Central memory CD8-positive, alpha-beta T cell (primary cell): ENCODE data around the gene RNU6-1.

ENCODE experiments used
- ATAC-seq: fragments of 150-1000 bp; cut with Tn5 transposase; replicated peaks from 2 replicates; pipeline ENCODE4 v1.10.0; 2022; ENCODE audit warnings: mild to moderate bottlenecking, moderate FRiP score, moderate number of reproducible peaks; ENCODE audit not compliant: poor library complexity, severe bottlenecking; ENCODE audit errors: extremely low read depth
- DNase-seq, 2 donors: peaks; one replicate each; pipeline ENCODE4 v3.0.0; 2021; ENCODE audit warnings: low spot score in 2 of 2
- H3K27ac Mint-ChIP-seq: one replicate; pipeline ENCODE4 v1.8.0; 2022; ENCODE audit warnings: low read depth, mild to moderate bottlenecking, moderate library complexity, mixed read lengths
- H3K27me3 Mint-ChIP-seq: one replicate; pipeline ENCODE4 v1.8.0; 2022; ENCODE audit warnings: mixed read lengths
- H3K36me3 Mint-ChIP-seq: one replicate; pipeline ENCODE4 v1.8.0; 2022; ENCODE audit warnings: mild to moderate bottlenecking, moderate library complexity, mixed read lengths; ENCODE audit not compliant: insufficient read depth
- H3K4me1 Mint-ChIP-seq: one replicate; pipeline ENCODE4 v1.8.0; 2022; ENCODE audit warnings: mixed read lengths
- H3K4me3 Mint-ChIP-seq: one replicate; pipeline ENCODE4 v1.8.0; 2022; ENCODE audit warnings: mild to moderate bottlenecking, moderate library complexity, mixed read lengths
- H3K9me3 Mint-ChIP-seq: one replicate; pipeline ENCODE4 v1.8.0; 2022; ENCODE audit warnings: mixed read lengths

The RNU6-1 gene

DNA sequence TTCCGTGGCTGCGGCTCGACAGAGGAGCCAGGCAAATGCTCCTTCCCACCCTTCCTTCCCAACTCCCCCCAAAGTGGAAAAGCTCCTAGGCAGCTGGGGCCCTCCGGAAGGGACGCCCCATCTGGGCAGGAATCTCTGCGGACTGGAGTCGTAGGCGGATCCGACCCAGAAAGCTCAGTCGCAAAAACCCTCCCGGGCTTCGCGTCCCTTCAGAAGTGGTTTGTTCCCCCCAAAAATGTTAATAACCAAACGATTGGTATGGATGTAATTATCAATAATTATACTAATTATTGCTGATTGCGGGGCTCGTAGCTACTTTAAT is 3.8 kb downstream of the RNU6-1 start:
- ATAC-seq (no peak), DNase-seq (no peak)
- Mint-ChIP-seq H3K27ac (peak overlapping the region; percentile 35), H3K4me1 (peaks cover 54% of the 10 kb centered on the region), H3K9me3 (no peaks in the 10 kb centered on the region), H3K36me3 (peaks cover 21% of the 10 kb centered on the region), H3K27me3 (peaks cover 52% of the 10 kb centered on the region), H3K4me3 (peak overlapping the region; percentile 81)

DNA sequence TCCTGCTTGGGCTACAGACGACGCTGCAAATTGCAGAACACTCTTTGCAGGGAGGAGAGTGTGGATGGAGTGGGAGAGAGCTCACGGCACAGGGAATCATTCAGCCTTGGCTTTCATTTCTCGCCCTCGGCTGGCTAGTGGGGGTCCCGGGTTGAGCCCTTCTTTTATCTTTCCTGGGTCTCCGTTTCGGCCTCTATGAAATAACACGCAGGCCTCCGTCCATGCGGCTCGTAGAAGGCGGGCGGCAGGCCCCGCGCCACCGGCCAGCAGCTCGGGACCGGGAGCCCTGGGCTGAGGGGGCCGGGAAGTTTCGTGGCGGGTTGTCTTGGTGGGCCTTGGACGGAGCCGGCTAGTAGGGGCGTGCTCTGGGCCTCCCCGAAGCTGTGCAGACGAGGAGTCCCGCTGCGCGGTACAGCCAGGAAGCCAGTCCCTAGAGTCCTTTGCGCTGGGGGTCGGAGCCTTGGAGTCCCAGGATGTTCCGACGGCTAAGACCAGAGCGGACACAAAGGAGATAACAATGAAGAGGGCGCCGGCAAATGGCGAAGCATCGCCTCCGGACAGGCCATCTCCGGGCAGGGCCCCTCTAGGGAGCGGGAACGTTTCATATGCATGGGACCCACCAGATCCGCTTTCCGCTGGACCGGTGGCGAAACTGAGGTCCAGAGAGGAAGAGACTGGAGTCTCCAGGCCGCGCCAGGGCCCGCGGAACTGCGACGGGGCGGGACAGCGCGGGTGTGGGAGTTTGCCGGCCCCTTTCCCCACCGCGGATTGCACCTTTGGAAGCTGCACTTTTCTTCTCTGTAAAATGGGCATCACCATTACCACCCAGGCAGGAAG is 4.3 kb downstream of the RNU6-1 start:
- peaks cover 58% of the 10 kb centered on the region for H3K27me3 Mint-ChIP-seq
- peaks cover 50% of the 10 kb centered on the region for H3K4me1 Mint-ChIP-seq
- H3K9me3 Mint-ChIP-seq = no peaks in the 10 kb centered on the region
- DNase-seq (no peak), ATAC-seq (no peak)
- H3K27ac Mint-ChIP-seq = no peak overlapping the region
- H3K36me3 Mint-ChIP-seq = peaks cover 17% of the 10 kb centered on the region
- peak overlapping the region; percentile 81 for H3K4me3 Mint-ChIP-seq

DNA sequence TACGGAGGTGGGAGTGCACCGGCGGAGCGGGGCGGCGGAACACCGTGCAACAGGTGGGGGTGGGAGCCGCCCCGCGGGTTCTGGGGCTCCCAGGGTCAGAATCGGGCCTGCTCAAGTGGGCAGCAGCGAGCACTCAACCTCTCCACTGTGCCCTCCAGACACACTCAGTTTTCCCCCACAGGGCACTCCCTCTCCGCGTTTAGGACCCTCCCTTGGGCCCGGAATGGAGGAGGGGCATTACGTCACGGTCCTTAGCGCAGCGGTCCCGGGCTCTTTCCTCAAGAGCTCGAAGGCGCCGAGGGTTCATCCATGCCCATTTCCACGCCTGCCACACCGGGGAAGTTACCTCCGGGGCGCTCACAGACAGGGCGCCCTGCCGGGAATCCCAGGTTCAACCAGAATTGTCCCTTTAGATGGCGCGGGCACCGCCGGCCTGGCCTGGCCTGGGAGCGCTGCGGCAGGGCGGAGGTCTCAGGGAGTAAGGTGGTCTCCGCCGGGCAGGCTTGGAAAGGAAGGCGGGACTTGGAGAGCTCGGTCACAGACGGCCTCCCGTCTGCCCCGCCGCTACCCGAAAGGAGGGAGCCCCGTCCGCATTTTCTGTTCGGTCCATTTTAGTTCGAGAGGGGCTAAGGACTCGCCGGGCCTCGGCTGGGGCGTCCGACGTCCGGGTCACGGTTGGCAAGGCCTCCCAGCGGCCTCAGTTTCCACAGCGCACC is 5.1 kb downstream of the RNU6-1 start:
- Mint-ChIP-seq H3K9me3 (no peaks in the 10 kb centered on the region), H3K4me3 (peak overlapping the region; percentile 81), H3K27ac (no peak overlapping the region), H3K27me3 (peaks cover 65% of the 10 kb centered on the region), H3K4me1 (peaks cover 44% of the 10 kb centered on the region), H3K36me3 (peaks cover 9% of the 10 kb centered on the region)
- DNase-seq (no peak), ATAC-seq (peak; percentile 5)

DNA sequence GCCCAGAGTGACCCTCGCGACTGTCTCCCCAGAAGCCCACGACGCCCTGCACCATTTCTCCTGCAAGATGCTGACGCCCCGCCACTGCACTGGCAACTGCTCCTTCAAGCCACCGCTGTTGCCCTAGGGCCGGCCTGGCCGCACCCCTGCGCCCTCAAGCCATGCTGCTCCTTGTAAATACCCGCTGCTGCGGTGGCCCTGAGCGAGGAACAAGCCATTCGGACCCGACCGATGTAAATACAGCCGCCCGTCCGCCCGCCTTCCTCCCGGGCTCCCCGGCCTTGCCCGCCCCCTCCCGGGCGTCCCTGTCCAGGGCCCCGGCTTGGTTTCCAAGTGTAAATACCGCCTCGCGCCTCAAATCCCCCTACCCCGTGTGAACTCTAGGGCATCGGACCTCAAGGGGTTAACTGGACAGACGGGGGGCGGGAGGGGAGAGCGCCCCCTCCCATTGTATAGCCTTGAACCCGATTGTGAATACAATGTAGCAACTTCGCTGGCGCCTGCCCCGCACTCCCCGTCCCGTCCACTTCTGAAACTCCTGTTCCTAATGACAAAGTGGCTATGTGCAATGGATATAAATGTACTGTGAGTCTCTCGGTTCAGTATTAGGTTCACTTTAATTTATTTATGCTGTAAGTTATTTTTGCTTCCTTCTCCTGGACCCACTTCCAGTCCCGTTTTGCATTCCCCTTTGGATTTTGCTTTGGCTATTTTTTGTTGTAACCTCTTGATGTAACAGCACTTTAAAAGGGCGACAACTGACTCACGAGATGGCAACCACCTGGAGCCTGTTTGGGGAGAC is 5.9 kb downstream of the RNU6-1 start:
- ATAC-seq (peak; percentile 21), DNase-seq (no peak)
- H3K9me3 Mint-ChIP-seq = no peaks in the 10 kb centered on the region
- H3K4me3 Mint-ChIP-seq = peak overlapping the region; percentile 81
- no peak overlapping the region for H3K27ac Mint-ChIP-seq
- H3K36me3 Mint-ChIP-seq = peaks cover 7% of the 10 kb centered on the region
- peaks cover 74% of the 10 kb centered on the region for H3K27me3 Mint-ChIP-seq
- peaks cover 39% of the 10 kb centered on the region for H3K4me1 Mint-ChIP-seq

DNA sequence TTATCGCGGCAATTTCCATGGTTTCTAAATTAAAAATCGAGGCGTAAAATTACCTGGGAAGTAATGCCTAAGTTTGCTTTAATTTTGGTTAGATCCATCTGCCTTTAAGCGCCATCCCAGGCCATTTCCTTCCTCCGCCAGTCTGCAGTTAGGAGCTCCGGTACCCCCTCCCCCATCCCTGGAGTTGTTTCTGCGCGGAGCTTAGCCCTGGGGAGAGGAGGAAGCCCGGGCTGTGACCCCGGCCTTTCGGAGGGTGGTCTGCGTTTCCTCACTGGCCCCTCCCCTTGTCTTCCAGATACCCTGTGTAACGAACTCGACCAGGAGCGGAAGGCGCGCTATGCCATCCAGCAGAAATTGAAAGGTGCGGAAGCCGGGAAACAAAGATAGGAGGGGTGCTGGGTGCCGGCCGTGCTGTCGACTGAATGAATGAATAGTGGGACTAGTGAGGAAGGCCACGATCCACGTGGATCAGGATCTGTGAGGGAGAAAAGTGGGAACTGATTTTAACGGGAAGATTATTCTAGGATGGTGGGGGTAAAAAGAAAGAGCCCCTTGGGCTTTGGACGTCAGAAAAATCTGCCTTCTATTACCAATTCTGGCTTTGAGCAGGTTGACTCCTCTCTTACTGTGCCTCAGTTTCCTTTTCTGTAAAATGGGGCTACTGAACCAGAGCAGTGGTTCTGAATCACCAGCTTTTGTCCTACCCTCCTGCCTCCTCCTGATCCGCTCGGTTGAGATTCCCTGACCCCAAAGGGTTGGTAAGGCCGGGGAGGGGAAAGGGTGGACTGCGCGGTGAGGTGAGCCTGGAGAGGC is 6.7 kb downstream of the RNU6-1 start:
- DNase-seq (no peak), ATAC-seq (no peak)
- H3K4me1 Mint-ChIP-seq = peaks cover 43% of the 10 kb centered on the region
- H3K36me3 Mint-ChIP-seq = peaks cover 11% of the 10 kb centered on the region
- peak overlapping the region; percentile 81 for H3K4me3 Mint-ChIP-seq
- H3K9me3 Mint-ChIP-seq = no peaks in the 10 kb centered on the region
- H3K27me3 Mint-ChIP-seq = peaks cover 82% of the 10 kb centered on the region
- peak overlapping the region; percentile 19 for H3K27ac Mint-ChIP-seq

DNA sequence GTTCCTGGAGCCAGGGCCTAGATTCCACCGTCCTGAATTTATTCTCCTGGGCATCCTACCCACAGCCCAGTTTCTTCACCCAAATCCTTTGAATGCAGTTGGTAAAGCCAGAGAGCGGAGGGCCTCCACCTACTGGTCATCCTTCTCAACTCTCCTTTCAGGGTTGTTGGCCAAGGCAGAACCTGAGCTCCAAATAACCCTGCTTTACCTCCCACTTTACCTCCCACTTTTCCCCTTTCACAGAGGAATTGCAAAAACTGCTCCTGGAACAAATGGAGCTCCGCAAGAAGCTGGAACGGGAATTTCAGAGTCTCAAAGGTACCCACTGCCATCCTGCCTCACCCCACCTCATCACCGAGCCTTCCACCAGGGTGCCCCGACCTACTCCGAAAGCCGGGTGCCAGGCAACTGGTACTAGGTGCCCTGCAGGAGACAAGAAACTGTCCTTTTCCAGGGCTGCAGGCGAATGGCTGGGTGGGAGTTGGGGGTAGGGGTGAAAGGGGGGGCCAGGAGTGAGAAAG is 7.8 kb downstream of the RNU6-1 start:
- Mint-ChIP-seq H3K27ac (no peak overlapping the region), H3K4me3 (no peak overlapping the region), H3K9me3 (no peaks in the 10 kb centered on the region), H3K4me1 (peaks cover 45% of the 10 kb centered on the region), H3K36me3 (peaks cover 11% of the 10 kb centered on the region), H3K27me3 (peaks cover 85% of the 10 kb centered on the region)
- DNase-seq (no peak), ATAC-seq (no peak)

DNA sequence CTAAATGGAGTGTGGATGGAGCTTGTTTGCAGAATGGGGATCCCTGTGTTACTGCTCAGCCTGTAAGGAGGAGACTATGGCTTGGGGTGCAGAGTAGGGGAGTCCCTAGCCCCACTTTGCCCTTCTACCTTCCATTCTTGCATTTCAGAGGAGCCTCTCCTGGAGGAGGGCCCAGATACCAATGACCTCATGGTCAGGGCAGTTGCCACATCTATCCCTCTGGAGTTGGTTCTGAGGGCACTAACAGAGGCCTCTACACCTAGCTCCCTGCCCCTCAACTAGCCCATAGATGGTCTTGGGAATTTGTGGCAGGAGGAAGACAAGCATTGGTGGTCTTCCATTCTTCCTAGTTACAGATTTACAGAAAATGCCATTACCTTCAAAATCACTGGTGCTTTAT is 8.5 kb downstream of the RNU6-1 start:
- Mint-ChIP-seq H3K4me3 (no peak overlapping the region), H3K36me3 (peaks cover 8% of the 10 kb centered on the region), H3K4me1 (peaks cover 42% of the 10 kb centered on the region), H3K27me3 (peaks cover 89% of the 10 kb centered on the region), H3K27ac (no peak overlapping the region), H3K9me3 (no peaks in the 10 kb centered on the region)
- ATAC-seq (no peak), DNase-seq (no peak)

DNA sequence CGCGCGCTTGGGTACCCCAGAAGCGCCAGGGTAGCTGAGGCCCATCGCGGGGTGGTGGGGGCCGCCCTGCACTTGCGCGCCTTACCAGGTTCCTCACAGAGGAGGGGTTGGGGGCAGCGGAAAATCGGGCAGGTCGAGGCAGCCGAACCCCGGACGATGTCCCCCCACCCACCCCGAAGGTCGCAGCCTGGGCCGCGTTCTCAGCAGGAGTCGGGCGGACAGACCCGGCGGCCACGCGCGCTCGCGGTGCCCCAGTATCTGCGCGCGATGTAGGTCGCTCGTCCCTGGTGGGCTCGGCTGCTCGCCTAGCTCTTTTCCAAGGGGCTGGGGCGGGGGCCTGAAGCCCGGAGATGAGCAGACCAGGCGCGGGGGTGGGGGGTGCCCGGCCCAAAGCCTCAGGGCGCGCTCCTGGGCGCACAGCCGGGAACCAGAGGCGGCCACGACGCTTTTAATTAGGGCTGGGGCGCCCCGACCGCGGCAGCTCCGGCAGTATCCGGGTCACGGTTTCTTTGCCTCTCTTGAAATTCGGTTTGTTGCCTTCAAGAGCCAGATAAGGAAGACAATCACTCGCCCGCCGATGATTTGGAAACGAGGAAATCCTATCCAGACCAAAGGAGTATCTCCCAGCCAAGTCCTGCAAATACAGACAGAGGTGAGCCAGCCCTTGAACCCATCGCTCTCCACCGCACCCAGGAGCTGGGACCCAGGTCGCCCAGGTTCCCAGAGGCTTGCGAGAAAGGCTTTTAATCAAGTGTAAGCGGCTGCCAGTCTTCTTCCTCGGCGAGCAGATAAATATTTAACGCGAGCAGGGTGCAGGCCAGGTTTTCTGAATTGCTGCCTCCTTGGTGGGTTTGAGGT is 10.0 kb downstream of the RNU6-1 start:
- peaks cover 15% of the 10 kb centered on the region for H3K36me3 Mint-ChIP-seq
- ATAC-seq (no peak), DNase-seq (no peak)
- H3K4me3 Mint-ChIP-seq = no peak overlapping the region
- H3K9me3 Mint-ChIP-seq = no peaks in the 10 kb centered on the region
- H3K27ac Mint-ChIP-seq = no peak overlapping the region
- peaks cover 34% of the 10 kb centered on the region for H3K4me1 Mint-ChIP-seq
- peaks cover 86% of the 10 kb centered on the region for H3K27me3 Mint-ChIP-seq

DNA sequence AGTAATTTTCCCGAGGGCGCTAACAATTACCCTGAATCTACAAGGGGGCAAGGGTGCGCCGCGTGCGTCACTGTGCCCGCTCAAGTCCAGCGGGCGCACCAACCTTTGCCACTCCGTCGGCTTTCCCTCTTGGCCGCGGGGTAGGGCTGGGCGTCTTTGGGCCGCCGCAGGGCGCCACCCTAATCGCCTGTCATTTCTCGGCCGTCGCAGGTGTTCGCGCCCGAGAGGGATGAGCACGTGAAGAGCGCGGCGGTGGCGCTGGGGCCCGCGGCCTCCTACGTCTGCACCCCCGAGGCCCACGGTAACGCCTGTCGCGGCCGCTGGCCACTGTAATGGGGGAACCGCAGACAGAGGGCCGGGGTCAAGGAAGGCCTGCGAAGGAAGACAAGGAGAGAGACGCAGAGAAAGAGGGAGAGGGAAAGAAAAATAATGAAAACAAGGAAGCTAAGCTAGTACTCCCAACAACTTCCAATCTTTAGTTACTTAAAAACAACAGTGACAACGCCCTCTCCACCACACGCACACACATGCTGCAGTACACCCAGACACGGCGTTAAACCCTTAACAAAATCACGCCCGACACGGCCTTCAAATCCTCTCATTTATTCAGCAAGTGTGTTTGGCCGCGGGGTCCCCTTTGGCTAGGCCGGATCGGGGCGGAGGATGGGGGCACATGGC is 10.7 kb downstream of the RNU6-1 start:
- H3K4me3 Mint-ChIP-seq = peak overlapping the region; percentile 50
- ATAC-seq = no peak
- H3K27ac Mint-ChIP-seq = no peak overlapping the region
- no peak for DNase-seq
- no peaks in the 10 kb centered on the region for H3K9me3 Mint-ChIP-seq
- H3K36me3 Mint-ChIP-seq = peaks cover 15% of the 10 kb centered on the region
- H3K4me1 Mint-ChIP-seq = peaks cover 31% of the 10 kb centered on the region
- peaks cover 86% of the 10 kb centered on the region for H3K27me3 Mint-ChIP-seq

DNA sequence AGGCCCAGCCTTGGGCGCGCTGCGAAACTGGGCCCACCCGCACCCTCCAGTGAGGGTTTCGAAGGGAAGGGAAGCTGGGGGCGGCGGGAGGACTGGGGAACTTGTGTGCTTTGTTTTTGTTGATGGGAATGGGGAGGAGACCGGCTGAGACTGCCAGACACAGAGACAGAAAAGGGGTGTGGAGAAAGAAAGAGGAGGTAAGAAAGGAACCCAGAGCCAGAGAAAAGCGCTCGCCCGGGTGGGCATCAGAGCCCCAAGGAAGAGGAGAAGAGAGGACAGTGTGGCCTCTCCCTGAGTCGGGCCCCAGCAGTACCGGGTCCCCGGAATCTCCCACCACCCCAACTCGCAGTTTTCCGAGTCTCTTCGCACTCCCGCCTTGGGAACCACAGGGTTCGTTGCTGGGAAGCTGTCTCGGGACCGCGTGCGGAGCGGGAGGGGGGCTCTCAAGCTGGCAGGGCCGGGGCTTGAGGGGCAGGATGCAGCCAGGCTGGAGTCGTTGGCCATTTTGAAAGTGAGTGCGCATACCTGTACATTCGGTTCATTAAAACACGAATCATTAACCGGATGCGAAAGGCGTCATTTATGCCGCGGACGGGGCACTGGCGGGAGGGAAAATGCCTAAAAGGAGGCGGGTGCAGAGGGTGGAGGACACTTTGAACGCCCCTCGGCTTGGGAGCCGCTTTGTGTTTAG is 11.4 kb downstream of the RNU6-1 start:
- Mint-ChIP-seq H3K4me1 (peaks cover 31% of the 10 kb centered on the region), H3K27me3 (peaks cover 86% of the 10 kb centered on the region), H3K27ac (no peak overlapping the region), H3K4me3 (peak overlapping the region; percentile 53), H3K36me3 (peaks cover 15% of the 10 kb centered on the region), H3K9me3 (no peaks in the 10 kb centered on the region)
- ATAC-seq = no peak
- no peak for DNase-seq
